ENCODE data around the gene PRKCE. TPM values are rescaled to one million over a fixed set of nuclear protein-coding genes. Genes with fewer than 3 reads are reported as not detected.

The PRKCE gene
- total and polyA plus RNA-seq, 2 of the 8 experiments (the other 6 are each of a cell fraction or from before 2014, with no cell fraction given) = 0.54 to 2.1 TPM

DNA sequence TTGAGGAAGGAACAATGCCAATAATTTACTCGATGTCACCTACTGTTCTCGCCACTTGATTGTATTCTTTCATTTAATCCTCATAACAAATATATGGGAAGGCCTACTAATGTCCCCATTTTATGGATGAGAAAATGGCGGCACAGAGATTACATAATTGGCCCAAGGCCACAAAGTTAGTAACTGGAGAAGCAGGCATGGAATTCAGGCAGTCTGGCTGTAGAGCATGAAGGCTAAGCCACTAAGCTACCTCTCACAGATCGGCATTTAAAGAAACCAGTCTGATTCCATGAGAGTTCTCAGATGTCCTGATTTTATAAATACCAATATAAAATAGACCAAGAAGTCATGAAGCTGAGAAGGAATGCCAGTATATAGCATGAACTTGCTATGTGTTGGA is 523.9 kb downstream of the PRKCE start:
- ChIA-PET CTCF (ENCODE audit: partially characterized antibody) (interaction anchor here (3.3 kb wide), 1 partner anchor 10 kb away, joined by 14 read pairs; no protein-coding TSS in a partner anchor), POLR2A (ENCODE audit: partially characterized antibody) (no interaction called here)
- no peak for DNase-seq (ENCODE audit: low read depth in 1 of 2, low spot score in 2 of 2)

More for the DNA sequence above, 523.9 kb downstream of the PRKCE start:
- no peak for FAIRE-seq
- Histone ChIP-seq H3K56ac (replicated peaks; ENCODE audit: insufficient read length, low read depth, low read length) (no peak overlapping the region), H3K18ac (ENCODE audit: extremely low read depth, low read length) (no peak overlapping the region), H4K8ac (ENCODE audit: extremely low read depth, insufficient read depth, low read length) (no peak overlapping the region), H2AK5ac (ENCODE audit: low read depth, low read length) (no peak overlapping the region), H3K79me2 (ENCODE audit: control insufficient read depth in 1 of 2, insufficient read depth in 2 of 2, low read length in 2 of 2) (no peaks in the 10 kb centered on the region), H3K27me3 (replicated peaks in 1 of 4; ENCODE audit: control insufficient read depth in 3 of 4, extremely low read depth in 1 of 4, insufficient read depth in 3 of 4, low read length in 3 of 4) (no peaks in the 10 kb centered on the region), H2BK15ac (ENCODE audit: low read length) (no peak overlapping the region), H3K27ac (ENCODE audit: low read depth, low read length) (no peak overlapping the region), H2BK5ac (ENCODE audit: low read depth, low read length) (no peak overlapping the region), H3K14ac (ENCODE audit: insufficient read length) (no peak overlapping the region), H2AFZ (ENCODE audit: low read length) (no peak overlapping the region), H3K79me1 (ENCODE audit: low read depth, low read length) (no peaks in the 10 kb centered on the region), H3K36me3 (ENCODE audit: control insufficient read depth in 2 of 4, insufficient read depth in 4 of 4, low read length in 3 of 4) (no peaks in the 10 kb centered on the region), H3K4me1 (replicated peaks in 1 of 4; ENCODE audit: control insufficient read depth in 3 of 4, insufficient read depth in 4 of 4, low read length in 3 of 4) (peaks cover 0 to 5% (median 0%) of the 10 kb centered on the region in 4 experiments; a peak in 1 of 7 replicates), H4K91ac (replicated peaks; ENCODE audit: insufficient read length, low read length) (no peak overlapping the region), H3K23me2 (ENCODE audit: low read depth, low read length) (no peaks in the 10 kb centered on the region), H3K4me2 (ENCODE audit: insufficient read depth in 1 of 2, low read depth in 2 of 2, low read length in 2 of 2) (no peak overlapping the region), H2BK20ac (ENCODE audit: low read length) (no peak overlapping the region), H3K4me3 (ENCODE audit: extremely low read depth in 1 of 4, insufficient read depth in 2 of 4, low read depth in 3 of 4, low read length in 4 of 4) (no peak overlapping the region), H3K9me3 (ENCODE audit: insufficient read depth in 2 of 2, low read depth in 1 of 2, low read length in 1 of 2) (no peaks in the 10 kb centered on the region), H3K9ac (replicated peaks in 1 of 4; ENCODE audit: extremely low read depth in 1 of 4, low read depth in 3 of 4, low read length in 3 of 4) (no peak overlapping the region), H3K23ac (ENCODE audit: insufficient read length) (no peak overlapping the region), H3K4ac (replicated peaks; ENCODE audit: insufficient read length, low read depth, low read length) (no peak overlapping the region), H4K5ac (ENCODE audit: insufficient read length, low read depth, low read length) (no peak overlapping the region), H2BK12ac (ENCODE audit: low read depth, low read length) (no peak overlapping the region), H4K20me1 (replicated peaks in 1 of 2; ENCODE audit: control insufficient read depth in 1 of 2, insufficient read depth in 2 of 2, low read length in 2 of 2) (no peaks in the 10 kb centered on the region), H2BK120ac (replicated peaks; ENCODE audit: low read depth, low read length) (no peak overlapping the region)
- TF ChIP-seq TCF12 (IDR thresholded peaks at IDR 0.05; ENCODE audit: low read depth, low read length) (no peak), RAD21 (IDR thresholded peaks at IDR 0.05 in 1 of 2, conservative IDR thresholded peaks at IDR 0.05 in 1 of 2; ENCODE audit: low read depth in 2 of 2, low read length in 2 of 2) (no peak), CHD2 (IDR thresholded peaks at IDR 0.05; ENCODE audit: low read length) (no peak), BRCA1 (IDR thresholded peaks at IDR 0.05; ENCODE audit: low read depth, low read length) (no peak), RFX5 (IDR thresholded peaks at IDR 0.05; ENCODE audit: borderline replicate concordance, low read depth, low read length) (no peak), KDM4A (IDR thresholded peaks at IDR 0.05; ENCODE audit: low read depth, low read length, severe bottlenecking) (no peak), SP2 (IDR thresholded peaks at IDR 0.05; ENCODE audit: low read length) (no peak)
- TF ChIP-seq, protein P1, sequence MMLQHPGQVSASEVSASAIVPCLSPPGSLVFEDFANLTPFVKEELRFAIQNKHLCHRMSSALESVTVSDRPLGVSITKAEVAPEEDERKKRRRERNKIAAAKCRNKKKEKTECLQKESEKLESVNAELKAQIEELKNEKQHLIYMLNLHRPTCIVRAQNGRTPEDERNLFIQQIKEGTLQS (IDR thresholded peaks at IDR 0.05; ENCODE audit: insufficient read depth, low read depth, low read length) = no peak
- WGBS, 2 experiments (ENCODE audit: extremely low coverage in 1 of 2, insufficient coverage in 1 of 2, insufficient read length in 1 of 2, insufficient replicate concordance in 2 of 2, low coverage in 1 of 2, low lambda C conversion rate in 2 of 2, missing lambda C conversion rate in 1 of 2) = 92% methylated on average over 4 of the region's 4 CpGs; no CpG with 5 or more reads in 1 of the 2 experiments
